Measurements from ENCODE around the gene SGMS1. TPM values are rescaled to one million over a fixed set of nuclear protein-coding genes. Genes with fewer than 3 reads are reported as not detected.

The SGMS1 gene
- polyA plus RNA-seq, 1 donor from 2014 or later = 8.0 TPM

DNA sequence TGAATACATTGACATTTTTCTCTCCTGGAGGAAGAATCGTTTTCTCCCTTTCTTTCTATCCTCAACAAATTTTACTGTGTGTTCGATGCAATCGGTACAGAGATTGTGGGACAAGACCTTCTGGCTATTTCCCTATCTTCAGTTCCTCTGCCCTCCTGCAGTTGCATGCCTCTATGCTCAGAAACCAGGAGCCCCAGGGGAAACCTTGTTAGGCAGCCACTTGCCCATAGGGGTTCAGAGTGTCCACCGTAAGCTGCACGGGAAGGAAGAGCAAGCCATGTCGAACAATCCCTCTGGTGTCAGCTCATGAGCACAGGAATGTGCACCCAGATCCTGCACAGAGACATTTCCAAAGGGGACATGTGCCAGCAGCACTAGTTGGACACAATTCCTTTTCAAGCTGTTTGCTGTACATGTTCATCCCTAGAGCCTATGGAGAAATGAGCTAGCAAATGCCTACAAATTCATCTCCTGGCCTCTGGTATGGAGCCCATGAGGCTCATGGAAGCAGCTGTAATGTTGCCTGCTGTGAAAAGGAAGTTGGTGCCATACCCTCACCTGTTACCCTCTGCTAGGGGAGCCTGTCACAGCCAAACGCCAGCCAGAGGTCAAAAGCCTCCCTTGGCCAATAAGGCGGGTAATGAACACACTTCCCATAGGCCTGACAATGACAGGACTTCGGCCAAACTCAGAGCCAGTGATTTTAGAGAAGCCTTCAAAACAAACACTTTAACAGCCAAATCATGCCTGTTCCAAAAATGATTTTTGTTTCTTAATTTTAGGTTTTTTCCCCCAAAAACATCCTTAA lies 336.6 kb downstream of the SGMS1 start:
- H3K79me2 ChIP-seq (replicated peaks; ENCODE audit: insufficient read depth, low read length) = no peaks in the 10 kb centered on the region
- H3F3A ChIP-seq (ENCODE audit: insufficient read depth, low read length, poor library complexity, severe bottlenecking) = no peaks in the 10 kb centered on the region
- H3K9me2 ChIP-seq (ENCODE audit: insufficient read depth, low read length) = no peaks in the 10 kb centered on the region
- no peaks in the 10 kb centered on the region for H3K9me3 ChIP-seq (ENCODE audit: low read length)
- TF ChIP-seq POLR2AphosphoS5 (IDR thresholded peaks at IDR 0.05) (no peak), EP300 (conservative IDR thresholded peaks at IDR 0.05; ENCODE audit: poor library complexity, severe bottlenecking) (no peak), TAF1 (IDR thresholded peaks at IDR 0.05; ENCODE audit: low read depth) (no peak)
- H3K27ac ChIP-seq (ENCODE audit: low read length) = no peak overlapping the region
- H3K27me3 ChIP-seq (ENCODE audit: insufficient read depth, low read depth, low read length) = no peaks in the 10 kb centered on the region
- no peaks in the 10 kb centered on the region for H3K36me3 ChIP-seq (ENCODE audit: insufficient read depth, low read length)
- H4K20me1 ChIP-seq (ENCODE audit: insufficient read depth) = no peaks in the 10 kb centered on the region
- no peak overlapping the region for H3K4me2 ChIP-seq (ENCODE audit: low read length)
- H3K4me3 ChIP-seq (ENCODE audit: low read length) = no peak overlapping the region
- H2AFZ ChIP-seq (ENCODE audit: low read depth, low read length) = no peak overlapping the region
- H3K9ac ChIP-seq (ENCODE audit: low read length) = no peak overlapping the region

DNA sequence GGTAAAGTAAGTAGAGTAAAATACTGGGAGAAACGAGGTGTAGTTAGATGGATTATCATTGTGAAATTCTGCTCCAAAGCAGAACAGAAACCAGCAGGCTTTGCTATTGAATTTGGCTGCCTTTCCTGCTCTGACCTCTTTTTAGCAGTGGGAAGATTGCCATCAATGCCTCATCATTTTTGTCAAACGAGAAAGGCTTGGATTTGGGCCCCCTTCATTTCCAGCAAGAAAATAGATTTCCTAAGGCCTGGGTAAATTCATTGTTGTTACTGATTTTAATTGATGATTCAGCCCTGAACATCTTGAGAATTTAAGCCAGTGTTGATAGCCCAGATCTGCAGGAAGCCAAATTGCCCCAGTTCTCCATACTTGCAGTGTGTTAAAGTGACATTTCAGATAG lies 337.2 kb downstream of the SGMS1 start:
- no peak overlapping the region for H3K4me2 ChIP-seq (ENCODE audit: low read length)
- H3K9me3 ChIP-seq (ENCODE audit: low read length) = no peaks in the 10 kb centered on the region
- TF ChIP-seq TAF1 (IDR thresholded peaks at IDR 0.05; ENCODE audit: low read depth) (no peak), SMC3 (conservative IDR thresholded peaks at IDR 0.05; ENCODE audit: poor library complexity) (no peak), EZH2 (IDR thresholded peaks at IDR 0.05; ENCODE audit: borderline replicate concordance, insufficient read depth, low read length, poor library complexity, severe bottlenecking) (no peak), RAD21 (conservative IDR thresholded peaks at IDR 0.05) (no peak), POLR2AphosphoS5 (IDR thresholded peaks at IDR 0.05) (no peak), MXI1 (conservative IDR thresholded peaks at IDR 0.05; ENCODE audit: poor library complexity, severe bottlenecking) (no peak), EP300 (conservative IDR thresholded peaks at IDR 0.05; ENCODE audit: poor library complexity, severe bottlenecking) (no peak)
- TF ChIP-seq, protein P1, sequence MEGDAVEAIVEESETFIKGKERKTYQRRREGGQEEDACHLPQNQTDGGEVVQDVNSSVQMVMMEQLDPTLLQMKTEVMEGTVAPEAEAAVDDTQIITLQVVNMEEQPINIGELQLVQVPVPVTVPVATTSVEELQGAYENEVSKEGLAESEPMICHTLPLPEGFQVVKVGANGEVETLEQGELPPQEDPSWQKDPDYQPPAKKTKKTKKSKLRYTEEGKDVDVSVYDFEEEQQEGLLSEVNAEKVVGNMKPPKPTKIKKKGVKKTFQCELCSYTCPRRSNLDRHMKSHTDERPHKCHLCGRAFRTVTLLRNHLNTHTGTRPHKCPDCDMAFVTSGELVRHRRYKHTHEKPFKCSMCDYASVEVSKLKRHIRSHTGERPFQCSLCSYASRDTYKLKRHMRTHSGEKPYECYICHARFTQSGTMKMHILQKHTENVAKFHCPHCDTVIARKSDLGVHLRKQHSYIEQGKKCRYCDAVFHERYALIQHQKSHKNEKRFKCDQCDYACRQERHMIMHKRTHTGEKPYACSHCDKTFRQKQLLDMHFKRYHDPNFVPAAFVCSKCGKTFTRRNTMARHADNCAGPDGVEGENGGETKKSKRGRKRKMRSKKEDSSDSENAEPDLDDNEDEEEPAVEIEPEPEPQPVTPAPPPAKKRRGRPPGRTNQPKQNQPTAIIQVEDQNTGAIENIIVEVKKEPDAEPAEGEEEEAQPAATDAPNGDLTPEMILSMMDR (IDR thresholded peaks at IDR 0.05; ENCODE audit: poor library complexity, severe bottlenecking) = no peak
- TF ChIP-seq, protein P2, sequence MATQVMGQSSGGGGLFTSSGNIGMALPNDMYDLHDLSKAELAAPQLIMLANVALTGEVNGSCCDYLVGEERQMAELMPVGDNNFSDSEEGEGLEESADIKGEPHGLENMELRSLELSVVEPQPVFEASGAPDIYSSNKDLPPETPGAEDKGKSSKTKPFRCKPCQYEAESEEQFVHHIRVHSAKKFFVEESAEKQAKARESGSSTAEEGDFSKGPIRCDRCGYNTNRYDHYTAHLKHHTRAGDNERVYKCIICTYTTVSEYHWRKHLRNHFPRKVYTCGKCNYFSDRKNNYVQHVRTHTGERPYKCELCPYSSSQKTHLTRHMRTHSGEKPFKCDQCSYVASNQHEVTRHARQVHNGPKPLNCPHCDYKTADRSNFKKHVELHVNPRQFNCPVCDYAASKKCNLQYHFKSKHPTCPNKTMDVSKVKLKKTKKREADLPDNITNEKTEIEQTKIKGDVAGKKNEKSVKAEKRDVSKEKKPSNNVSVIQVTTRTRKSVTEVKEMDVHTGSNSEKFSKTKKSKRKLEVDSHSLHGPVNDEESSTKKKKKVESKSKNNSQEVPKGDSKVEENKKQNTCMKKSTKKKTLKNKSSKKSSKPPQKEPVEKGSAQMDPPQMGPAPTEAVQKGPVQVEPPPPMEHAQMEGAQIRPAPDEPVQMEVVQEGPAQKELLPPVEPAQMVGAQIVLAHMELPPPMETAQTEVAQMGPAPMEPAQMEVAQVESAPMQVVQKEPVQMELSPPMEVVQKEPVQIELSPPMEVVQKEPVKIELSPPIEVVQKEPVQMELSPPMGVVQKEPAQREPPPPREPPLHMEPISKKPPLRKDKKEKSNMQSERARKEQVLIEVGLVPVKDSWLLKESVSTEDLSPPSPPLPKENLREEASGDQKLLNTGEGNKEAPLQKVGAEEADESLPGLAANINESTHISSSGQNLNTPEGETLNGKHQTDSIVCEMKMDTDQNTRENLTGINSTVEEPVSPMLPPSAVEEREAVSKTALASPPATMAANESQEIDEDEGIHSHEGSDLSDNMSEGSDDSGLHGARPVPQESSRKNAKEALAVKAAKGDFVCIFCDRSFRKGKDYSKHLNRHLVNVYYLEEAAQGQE (IDR thresholded peaks at IDR 0.05; ENCODE audit: borderline replicate concordance) = no peak
- H3K9ac ChIP-seq (ENCODE audit: low read length) = no peak overlapping the region
- H3K36me3 ChIP-seq (ENCODE audit: insufficient read depth, low read length) = no peaks in the 10 kb centered on the region
- no peaks in the 10 kb centered on the region for H3K9me2 ChIP-seq (ENCODE audit: insufficient read depth, low read length)
- H2AFZ ChIP-seq (ENCODE audit: low read depth, low read length) = no peak overlapping the region
- no peak overlapping the region for H3K27ac ChIP-seq (ENCODE audit: low read length)
- no peaks in the 10 kb centered on the region for H3F3A ChIP-seq (ENCODE audit: insufficient read depth, low read length, poor library complexity, severe bottlenecking)
- H3K79me2 ChIP-seq (replicated peaks; ENCODE audit: insufficient read depth, low read length) = no peaks in the 10 kb centered on the region
- no peak overlapping the region for H3K4me3 ChIP-seq (ENCODE audit: low read length)
- H4K20me1 ChIP-seq (ENCODE audit: insufficient read depth) = no peaks in the 10 kb centered on the region
- no peaks in the 10 kb centered on the region for H3K27me3 ChIP-seq (ENCODE audit: insufficient read depth, low read depth, low read length)

All from neural cell (in vitro differentiated cells).